ENCODE measurements around the gene UAP1. TPM values are rescaled to one million over a fixed set of nuclear protein-coding genes. Genes with fewer than 3 reads are reported as not detected.

The UAP1 gene
- total RNA-seq (42.2 TPM), polyA plus RNA-seq (ENCODE audit: insufficient read depth in 1 of 8, insufficient read length in 8 of 8, low replicate concordance in 1 of 8) (10 to 100 TPM; 26.5 to 40.1 (median 29.8) TPM)
- long read RNA-seq, donor 1, transcript UAP1-201 (11 exons, 2,377 nt), result major isoform, 9 of 11 reads
- long read RNA-seq, donor 1, partial matches to known transcripts, result 0 of 11 reads
- long read RNA-seq, donor 1, other reads (novel, unspliced or antisense), result 0 of 11 reads
- long read RNA-seq, donor 2, result 0 reads
- long read RNA-seq, donor 3, partial matches to known transcripts, result 0 of 3 reads
- long read RNA-seq, donor 3, other reads (novel, unspliced or antisense), result 0 of 3 reads
- long read RNA-seq, donor 4, partial matches to known transcripts, result 0 of 2 reads
- long read RNA-seq, donor 4, other reads (novel, unspliced or antisense), result 0 of 2 reads
- long read RNA-seq, donor 5, transcript UAP1-201 (11 exons, 2,377 nt), result major isoform, 6 of 18 reads
- long read RNA-seq, donor 5, partial matches to known transcripts, result 5 of 18 reads
- long read RNA-seq, donor 5, other reads (novel, unspliced or antisense), result 0 of 18 reads
- long read RNA-seq, donor 6, transcript UAP1-201 (11 exons, 2,377 nt), result major isoform, 6 of 7 reads
- long read RNA-seq, donor 6, partial matches to known transcripts, result 0 of 7 reads
- long read RNA-seq, donor 6, other reads (novel, unspliced or antisense), result 0 of 7 reads
- long read RNA-seq, donor 7, transcript UAP1-201 (11 exons, 2,377 nt), result major isoform, 9 of 12 reads
- long read RNA-seq, donor 7, partial matches to known transcripts, result 0 of 12 reads
- long read RNA-seq, donor 7, other reads (novel, unspliced or antisense), result 0 of 12 reads
- long read RNA-seq, donor 8, partial matches to known transcripts, result 0 of 5 reads
- long read RNA-seq, donor 8, other reads (novel, unspliced or antisense), result 0 of 5 reads
- long read RNA-seq, donor 9, partial matches to known transcripts, result 0 of 4 reads
- long read RNA-seq, donor 9, other reads (novel, unspliced or antisense), result 0 of 4 reads
- long read RNA-seq, donor 10, partial matches to known transcripts, result 0 of 5 reads
- long read RNA-seq, donor 10, other reads (novel, unspliced or antisense), result 0 of 5 reads
- long read RNA-seq, donor 11, partial matches to known transcripts, result 0 of 5 reads
- long read RNA-seq, donor 11, other reads (novel, unspliced or antisense), result 0 of 5 reads

DNA sequence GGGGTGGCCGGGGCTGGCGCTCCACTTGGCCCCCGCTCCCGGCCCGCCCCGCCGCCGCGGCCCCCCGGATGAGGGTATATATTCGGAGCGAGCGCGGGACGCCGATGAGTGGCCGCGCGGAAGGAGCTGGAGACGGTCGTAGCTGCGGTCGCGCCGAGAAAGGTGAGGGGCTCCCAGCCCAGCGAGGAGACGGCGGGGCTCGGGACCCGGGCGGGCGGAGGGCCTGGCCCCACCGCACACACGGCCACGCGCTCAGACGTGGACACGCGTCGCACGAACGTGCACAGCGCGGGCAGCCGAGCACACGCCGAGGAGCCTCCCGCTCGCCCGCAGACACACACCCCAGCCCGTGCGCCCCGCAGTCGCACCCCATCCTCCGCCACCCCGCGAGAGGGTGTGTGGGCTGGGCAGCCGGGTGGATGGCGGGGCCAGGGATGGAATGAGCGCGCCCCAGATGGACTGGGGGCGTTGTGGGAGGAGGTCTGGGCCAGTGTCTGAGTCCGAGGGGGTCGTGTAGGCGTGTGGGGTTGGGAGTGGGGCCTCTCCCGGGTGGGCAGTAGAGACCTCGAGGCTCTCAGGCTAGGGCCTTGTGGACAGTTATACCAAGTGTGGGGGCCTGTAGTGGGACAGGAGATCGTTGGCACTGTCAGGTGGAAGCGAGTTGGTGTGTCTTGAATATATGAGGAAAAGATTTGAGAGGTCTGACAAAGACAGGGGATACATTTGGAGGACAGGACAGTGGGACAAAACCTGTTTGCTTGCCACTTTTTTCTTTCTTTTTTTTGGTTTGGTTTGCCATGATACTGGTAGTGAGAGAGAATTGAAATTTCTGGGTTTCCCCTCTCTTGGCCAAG is at the start of gene UAP1:
TSS of gene UAP1 (plus strand) at position 107 of the 854 bp plus-strand sequence. CDS start 4,347 bp downstream, outside the sequence.
- Histone ChIP-seq H3K27me3 (ENCODE audit: control insufficient read depth, insufficient read depth, low read length) (no peaks in the 10 kb centered on the region), H3K27ac (ENCODE audit: low read length) (peak within 1 kb of the TSS; percentile 97), H3K4me1 (ENCODE audit: control insufficient read depth, insufficient read depth, low read length) (peaks cover 11% of the 10 kb centered on the region), H3K36me3 (ENCODE audit: control insufficient read depth, insufficient read depth, low read length) (peaks cover 8% of the 10 kb centered on the region), H3K4me3 (ENCODE audit: low read length) (peak within 1 kb of the TSS; percentile 89), H3K9me3 (replicated peaks; ENCODE audit: control insufficient read depth, low read depth, low read length) (no peaks in the 10 kb centered on the region)
- under 1% methylated on average over 37 of the region's 69 CpGs for WGBS (ENCODE audit: insufficient coverage)
- DNase-seq, result peak; percentile 53

DNA sequence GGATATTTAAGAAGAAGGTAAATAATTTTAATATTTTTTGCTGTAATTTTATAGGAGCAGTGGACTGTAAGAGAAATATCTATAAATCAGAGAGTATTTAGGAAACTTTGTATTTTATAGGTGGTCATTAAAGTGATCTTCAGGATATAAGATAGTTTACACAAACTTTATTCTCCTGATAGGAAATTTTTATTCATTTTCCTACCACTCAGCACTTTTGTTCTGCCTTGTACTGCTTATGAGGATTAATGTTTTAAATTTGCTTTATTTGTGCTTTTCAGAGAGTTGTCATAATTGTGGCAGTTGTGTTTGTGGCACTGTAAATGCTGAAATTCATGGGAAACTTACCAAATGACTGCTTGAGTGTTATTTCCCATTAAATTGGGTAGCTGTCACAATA is 34.2 kb upstream of the UAP1 start:
- DNase-seq, result no peak
- Histone ChIP-seq H3K9me3 (replicated peaks; ENCODE audit: control insufficient read depth, low read depth, low read length) (no peaks in the 10 kb centered on the region), H3K4me3 (ENCODE audit: low read length) (no peak overlapping the region), H3K27me3 (ENCODE audit: control insufficient read depth, insufficient read depth, low read length) (no peaks in the 10 kb centered on the region), H3K4me1 (ENCODE audit: control insufficient read depth, insufficient read depth, low read length) (no peaks in the 10 kb centered on the region), H3K36me3 (ENCODE audit: control insufficient read depth, insufficient read depth, low read length) (peaks cover 8% of the 10 kb centered on the region), H3K27ac (ENCODE audit: low read length) (no peak overlapping the region)

DNA sequence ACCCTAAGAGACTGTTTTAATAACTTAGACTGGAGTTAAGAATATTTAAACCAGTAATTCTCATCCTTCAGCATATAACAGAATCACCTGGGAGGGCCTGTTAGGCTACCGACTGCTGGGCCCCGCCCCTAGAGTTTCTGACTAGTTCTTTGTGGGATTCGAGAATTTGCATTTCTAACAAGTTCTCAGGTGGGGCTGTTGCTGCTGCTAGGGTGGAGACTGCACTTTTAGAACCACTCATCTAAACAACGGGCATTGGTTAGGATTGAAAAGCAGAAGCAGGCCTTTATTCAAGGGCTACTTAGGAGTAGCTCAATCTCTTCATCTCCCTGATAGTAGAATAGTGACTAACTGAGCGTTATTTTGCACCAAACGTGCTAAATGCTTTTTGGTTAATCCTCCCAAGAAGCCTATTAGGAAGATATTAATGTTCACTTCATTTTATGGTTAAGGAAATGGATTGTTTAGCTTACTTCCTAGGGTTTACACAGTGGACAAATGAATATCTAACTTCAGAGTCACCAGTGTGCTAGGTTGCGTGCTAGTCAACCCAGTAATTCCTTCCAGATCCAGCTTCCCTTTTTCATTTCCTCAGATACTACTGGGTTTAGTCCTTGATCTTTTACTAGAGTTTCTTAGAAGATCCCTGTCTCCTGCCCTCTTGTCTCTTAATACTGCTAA is 31.1 kb upstream of the UAP1 start:
- H3K9me3 ChIP-seq (replicated peaks; ENCODE audit: control insufficient read depth, low read depth, low read length), result no peaks in the 10 kb centered on the region
- no peaks in the 10 kb centered on the region for H3K4me1 ChIP-seq (ENCODE audit: control insufficient read depth, insufficient read depth, low read length)
- H3K27ac ChIP-seq (ENCODE audit: low read length), result no peak overlapping the region
- WGBS (ENCODE audit: insufficient coverage), result no CpG with 5 or more reads among the region's 7 CpGs
- H3K27me3 ChIP-seq (ENCODE audit: control insufficient read depth, insufficient read depth, low read length), result no peaks in the 10 kb centered on the region
- peaks cover under 1% of the 10 kb centered on the region for H3K36me3 ChIP-seq (ENCODE audit: control insufficient read depth, insufficient read depth, low read length)
- peak; percentile 16 for DNase-seq
- no peak overlapping the region for H3K4me3 ChIP-seq (ENCODE audit: low read length)

DNA sequence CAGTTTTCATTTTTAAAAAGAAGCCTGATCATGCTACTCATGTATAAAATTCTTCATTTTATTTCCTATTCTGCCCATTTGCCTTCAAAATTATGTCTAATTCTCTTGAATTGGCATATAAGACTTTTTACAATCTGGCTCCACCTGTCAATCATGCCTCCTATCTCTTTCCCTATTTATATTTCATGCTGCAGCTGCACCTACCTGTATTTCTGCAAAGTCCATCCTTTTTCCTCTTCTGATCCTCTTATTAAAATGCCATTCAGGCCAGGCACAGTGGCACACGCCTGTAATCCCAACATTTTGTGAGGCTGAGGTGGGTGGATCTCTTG is 30.6 kb upstream of the UAP1 start:
- Histone ChIP-seq H3K27ac (ENCODE audit: low read length) (no peak overlapping the region), H3K27me3 (ENCODE audit: control insufficient read depth, insufficient read depth, low read length) (no peaks in the 10 kb centered on the region), H3K4me3 (ENCODE audit: low read length) (no peak overlapping the region), H3K9me3 (replicated peaks; ENCODE audit: control insufficient read depth, low read depth, low read length) (no peaks in the 10 kb centered on the region), H3K4me1 (ENCODE audit: control insufficient read depth, insufficient read depth, low read length) (no peaks in the 10 kb centered on the region), H3K36me3 (ENCODE audit: control insufficient read depth, insufficient read depth, low read length) (no peaks in the 10 kb centered on the region)
- WGBS (ENCODE audit: insufficient coverage), result no CpG with 5 or more reads among the region's 1 CpG
- no peak for DNase-seq

DNA sequence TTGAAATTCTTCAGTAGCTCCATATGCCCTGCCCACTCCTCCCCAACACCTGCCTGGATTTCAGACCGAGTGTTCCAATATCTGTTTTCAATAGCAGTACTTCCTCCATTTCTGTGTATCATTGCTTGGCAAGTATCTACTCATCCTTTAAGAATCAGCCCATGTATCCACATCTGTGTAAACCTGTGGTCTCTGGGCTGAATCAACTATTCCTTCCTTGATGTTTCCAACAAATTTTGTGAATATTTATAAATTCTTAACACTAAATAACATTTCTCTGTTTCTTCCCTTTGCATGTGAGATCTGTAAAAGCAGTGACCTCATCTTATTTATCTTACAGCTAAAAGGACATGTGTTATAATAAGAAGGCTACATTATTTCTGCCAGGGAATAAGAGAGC is 26.0 kb upstream of the UAP1 start:
- Histone ChIP-seq H3K9me3 (replicated peaks; ENCODE audit: control insufficient read depth, low read depth, low read length) (no peaks in the 10 kb centered on the region), H3K27me3 (ENCODE audit: control insufficient read depth, insufficient read depth, low read length) (no peaks in the 10 kb centered on the region), H3K4me1 (ENCODE audit: control insufficient read depth, insufficient read depth, low read length) (no peaks in the 10 kb centered on the region), H3K36me3 (ENCODE audit: control insufficient read depth, insufficient read depth, low read length) (no peaks in the 10 kb centered on the region), H3K27ac (ENCODE audit: low read length) (no peak overlapping the region), H3K4me3 (ENCODE audit: low read length) (no peak overlapping the region)
- WGBS (ENCODE audit: insufficient coverage), result 63% methylated on average over 1 of the region's 1 CpG
- DNase-seq, result no peak

DNA sequence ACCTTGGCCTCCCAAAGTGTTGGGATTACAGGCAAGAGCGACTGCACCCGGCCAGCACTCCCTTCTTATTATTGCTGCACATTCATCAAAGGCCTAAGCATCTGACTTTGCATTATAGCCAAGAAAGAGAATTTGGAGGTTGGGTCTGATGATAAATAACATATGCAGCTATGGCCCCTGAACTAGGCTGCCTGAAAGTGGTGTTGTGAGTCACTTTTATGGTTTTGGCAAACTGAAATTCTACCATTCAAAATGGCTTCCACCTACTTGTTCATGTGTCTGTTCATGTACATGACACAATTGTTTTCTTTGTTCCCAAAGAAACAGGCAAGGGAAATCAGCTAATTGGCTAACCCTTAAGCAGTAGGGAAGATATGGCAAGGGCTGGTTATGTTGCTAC is 25.0 kb upstream of the UAP1 start:
- Histone ChIP-seq H3K4me3 (ENCODE audit: low read length) (no peak overlapping the region), H3K27me3 (ENCODE audit: control insufficient read depth, insufficient read depth, low read length) (no peaks in the 10 kb centered on the region), H3K9me3 (replicated peaks; ENCODE audit: control insufficient read depth, low read depth, low read length) (no peaks in the 10 kb centered on the region), H3K27ac (ENCODE audit: low read length) (no peak overlapping the region), H3K4me1 (ENCODE audit: control insufficient read depth, insufficient read depth, low read length) (peaks cover 1% of the 10 kb centered on the region), H3K36me3 (ENCODE audit: control insufficient read depth, insufficient read depth, low read length) (no peaks in the 10 kb centered on the region)
- DNase-seq, result no peak
- WGBS (ENCODE audit: insufficient coverage), result no CpG with 5 or more reads among the region's 2 CpGs

DNA sequence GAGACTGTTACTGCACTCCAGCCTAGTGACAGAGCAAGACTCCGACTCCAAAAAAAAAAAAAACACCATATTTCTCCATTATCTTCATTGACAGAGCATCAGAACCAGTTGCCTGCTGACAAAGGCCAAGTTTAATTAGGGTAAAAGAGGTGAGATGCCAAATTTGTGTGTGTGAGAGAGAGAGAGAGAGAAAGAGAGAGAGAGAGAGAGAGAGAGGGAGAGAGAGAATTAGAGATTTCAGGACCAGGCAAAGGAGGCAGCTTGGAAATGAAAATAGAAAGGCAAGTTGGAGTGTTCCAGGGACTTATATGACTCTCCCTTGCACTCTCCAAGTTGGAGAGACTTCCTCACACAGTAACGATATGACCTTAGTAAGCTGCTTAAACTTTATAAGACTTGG is 24.3 kb upstream of the UAP1 start:
- H3K27ac ChIP-seq (ENCODE audit: low read length), result no peak overlapping the region
- WGBS (ENCODE audit: insufficient coverage), result no CpG with 5 or more reads among the region's 2 CpGs
- H3K36me3 ChIP-seq (ENCODE audit: control insufficient read depth, insufficient read depth, low read length), result no peaks in the 10 kb centered on the region
- no peaks in the 10 kb centered on the region for H3K9me3 ChIP-seq (replicated peaks; ENCODE audit: control insufficient read depth, low read depth, low read length)
- H3K4me3 ChIP-seq (ENCODE audit: low read length), result no peak overlapping the region
- H3K4me1 ChIP-seq (ENCODE audit: control insufficient read depth, insufficient read depth, low read length), result peaks cover 3% of the 10 kb centered on the region
- H3K27me3 ChIP-seq (ENCODE audit: control insufficient read depth, insufficient read depth, low read length), result no peaks in the 10 kb centered on the region
- DNase-seq, result no peak

DNA sequence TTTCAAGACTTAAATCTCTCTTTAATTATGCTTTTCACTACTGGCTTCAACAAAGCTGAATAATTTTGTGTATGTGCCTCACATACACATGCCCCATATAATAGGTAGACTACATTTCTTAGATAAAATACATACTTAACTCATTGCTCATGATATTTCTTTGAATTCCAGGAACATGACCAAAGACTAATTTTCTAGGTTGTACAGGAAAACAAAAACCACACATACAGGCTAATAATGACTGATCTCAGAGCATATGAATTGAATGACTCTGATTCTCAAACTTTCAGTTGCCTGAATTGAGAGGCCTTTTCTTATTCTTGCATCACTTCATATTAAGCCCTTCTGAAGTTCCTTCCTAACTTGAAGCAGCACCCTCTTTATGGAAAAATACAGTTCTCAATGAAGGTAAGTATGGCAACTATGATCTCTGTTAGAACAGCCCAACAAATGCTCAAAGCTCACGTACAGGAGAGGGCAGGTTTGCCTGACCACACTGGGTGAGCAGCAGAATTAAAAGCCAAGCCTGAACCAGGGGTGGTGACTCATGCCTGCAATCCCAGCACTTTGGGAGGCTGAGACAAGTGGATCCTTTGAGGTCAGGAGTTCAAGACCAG is 22.6 kb upstream of the UAP1 start:
- WGBS (ENCODE audit: insufficient coverage), result 100% methylated on average over 1 of the region's 1 CpG
- peaks cover 3% of the 10 kb centered on the region for H3K4me1 ChIP-seq (ENCODE audit: control insufficient read depth, insufficient read depth, low read length)
- no peak overlapping the region for H3K4me3 ChIP-seq (ENCODE audit: low read length)
- H3K27me3 ChIP-seq (ENCODE audit: control insufficient read depth, insufficient read depth, low read length), result no peaks in the 10 kb centered on the region
- no peak overlapping the region for H3K27ac ChIP-seq (ENCODE audit: low read length)
- H3K36me3 ChIP-seq (ENCODE audit: control insufficient read depth, insufficient read depth, low read length), result no peaks in the 10 kb centered on the region
- no peaks in the 10 kb centered on the region for H3K9me3 ChIP-seq (replicated peaks; ENCODE audit: control insufficient read depth, low read depth, low read length)
- DNase-seq, result no peak

DNA sequence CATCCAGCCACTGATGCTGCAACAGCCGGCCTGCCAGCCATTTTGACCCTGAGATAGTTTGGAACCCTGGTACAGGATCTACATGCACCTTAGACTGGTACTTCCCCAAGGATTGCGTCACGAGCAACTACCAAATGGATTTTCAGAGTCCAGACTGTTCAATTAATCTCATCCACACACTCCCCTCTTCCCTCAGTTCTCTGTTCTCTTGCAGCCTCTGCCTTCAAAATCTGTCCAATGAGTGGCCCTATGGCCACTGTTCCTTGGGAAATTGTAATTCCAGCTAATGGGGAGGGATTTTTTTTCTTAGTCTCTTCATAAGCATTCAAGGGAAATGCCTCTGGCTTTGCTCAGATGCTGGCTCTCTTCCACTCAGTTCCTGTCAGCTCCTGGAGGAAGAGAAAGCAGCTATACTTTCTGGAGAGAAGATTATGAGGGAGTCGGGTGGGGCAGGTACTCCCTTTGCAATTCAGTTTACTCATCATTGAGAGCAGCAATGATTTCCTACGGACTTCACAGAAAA is 19.8 kb upstream of the UAP1 start:
- H3K27me3 ChIP-seq (ENCODE audit: control insufficient read depth, insufficient read depth, low read length), result no peaks in the 10 kb centered on the region
- H3K36me3 ChIP-seq (ENCODE audit: control insufficient read depth, insufficient read depth, low read length), result no peaks in the 10 kb centered on the region
- peak; percentile 95 for DNase-seq
- H3K4me1 ChIP-seq (ENCODE audit: control insufficient read depth, insufficient read depth, low read length), result peaks cover 3% of the 10 kb centered on the region
- H3K27ac ChIP-seq (ENCODE audit: low read length), result peak overlapping the region; percentile 52
- no peaks in the 10 kb centered on the region for H3K9me3 ChIP-seq (replicated peaks; ENCODE audit: control insufficient read depth, low read depth, low read length)
- no peak overlapping the region for H3K4me3 ChIP-seq (ENCODE audit: low read length)
- 73% methylated on average over 3 of the region's 5 CpGs for WGBS (ENCODE audit: insufficient coverage)
